Liver (tissue), 9 donors: ENCODE results near the gene RASGRF1. TPM values are rescaled to one million over a fixed set of nuclear protein-coding genes. Genes with fewer than 3 reads are reported as not detected.

Experiments used
- DNase-seq: peaks from one replicate; pipeline ENCODE4 v3.0.0-alpha.2; 2017; ENCODE audit warnings: low spot score
- H3K27ac ChIP-seq, 2 donors: one replicate each; pipeline ENCODE4 v1.7.0; 2013; ENCODE audit warnings: inconsistent platforms in 2 of 2, low read length in 2 of 2, control low read depth in 1 of 2, low read depth in 1 of 2, mild to moderate bottlenecking in 1 of 2
- H3K27me3 ChIP-seq, 4 donors: one replicate each; pipeline versions ENCODE4 v1.6.1 to v1.7.0; 2013; ENCODE audit warnings: low read length in 3 of 4, inconsistent platforms in 1 of 4, mild to moderate bottlenecking in 1 of 4, moderate library complexity in 1 of 4; ENCODE audit not compliant: control insufficient read depth in 4 of 4, insufficient read depth in 4 of 4
- H3K36me3 ChIP-seq, 4 donors: one replicate each; pipeline versions ENCODE4 v1.6.1 to v1.7.0; 2013; ENCODE audit warnings: low read length in 3 of 4, mild to moderate bottlenecking in 3 of 4, low read depth in 1 of 4, moderate library complexity in 1 of 4; ENCODE audit not compliant: control insufficient read depth in 4 of 4, insufficient read depth in 3 of 4
- H3K4me1 ChIP-seq, 4 donors: one replicate each; pipeline versions ENCODE4 v1.6.1 to v1.7.0; 2013; ENCODE audit warnings: low read length in 3 of 4, mild to moderate bottlenecking in 3 of 4, moderate library complexity in 1 of 4; ENCODE audit not compliant: control insufficient read depth in 4 of 4, insufficient read depth in 4 of 4
- H3K4me3 ChIP-seq, 3 donors: one replicate each; pipeline versions ENCODE4 v1.6.1 to v1.7.0; 2013; ENCODE audit warnings: low read length in 3 of 3, control low read depth in 1 of 3, low read depth in 1 of 3, mild to moderate bottlenecking in 1 of 3
- H3K9ac ChIP-seq, 2 donors: one replicate each; pipeline ENCODE4 v1.7.0; 2013; ENCODE audit warnings: low read length in 2 of 2, mild to moderate bottlenecking in 2 of 2, moderate library complexity in 2 of 2, control low read depth in 1 of 2, low read depth in 1 of 2
- H3K9me3 ChIP-seq, 4 donors: one replicate each; pipeline versions ENCODE4 v1.6.1 to v1.7.0; 2013; ENCODE audit warnings: low read length in 3 of 4; ENCODE audit not compliant: control insufficient read depth in 4 of 4
- ATF3 ChIP-seq: IDR thresholded peaks from 2 replicates; pipeline ENCODE4 v1.6.1; 2016; ENCODE audit warnings: antibody characterized with exemption
- CTCF ChIP-seq: fragments of 150-350 bp; IDR thresholded peaks from 2 replicates; pipeline ENCODE4 v1.5.1; 2017; ENCODE audit warnings: improper control_type of control experiment, low read depth, low read length; ENCODE audit not compliant: missing input control
- EGR1 ChIP-seq, 2 donors: IDR thresholded peaks; 2 replicates each; pipeline ENCODE4 v1.6.1; 2016 to 2018; ENCODE audit warnings: antibody characterized with exemption in 2 of 2, low read depth in 2 of 2
- FOXA1 ChIP-seq: IDR thresholded peaks from 2 replicates; pipeline ENCODE4 v1.6.1; 2016; ENCODE audit warnings: antibody characterized with exemption
- FOXA2 ChIP-seq: IDR thresholded peaks from 2 replicates; pipeline ENCODE4 v1.6.1; 2016; ENCODE audit warnings: antibody characterized with exemption
- GABPA ChIP-seq, 2 donors: IDR thresholded peaks in 1 of 2; conservative IDR thresholded peaks in 1 of 2; 2 replicates each; pipeline ENCODE4 v1.6.1; 2016; ENCODE audit warnings: antibody characterized with exemption in 2 of 2, mild to moderate bottlenecking in 1 of 2, moderate library complexity in 1 of 2
- HNF4A ChIP-seq, 2 donors: conservative IDR thresholded peaks; 2 replicates each; pipeline ENCODE4 v1.6.1; 2016; ENCODE audit warnings: antibody characterized with exemption in 2 of 2, mild to moderate bottlenecking in 2 of 2
- HNF4G ChIP-seq: IDR thresholded peaks from 2 replicates; pipeline ENCODE4 v1.6.1; 2016; ENCODE audit warnings: antibody characterized with exemption
- JUND ChIP-seq, 2 donors: IDR thresholded peaks; 2 replicates each; pipeline ENCODE4 v1.6.1; 2016; ENCODE audit warnings: antibody characterized with exemption in 2 of 2
- MAX ChIP-seq: IDR thresholded peaks from 2 replicates; pipeline ENCODE4 v1.6.1; 2016; ENCODE audit warnings: antibody characterized with exemption
- NR2F2 ChIP-seq: IDR thresholded peaks from 2 replicates; pipeline ENCODE4 v1.6.1; 2016; ENCODE audit warnings: antibody characterized with exemption
- RAD21 ChIP-seq, 2 donors: IDR thresholded peaks; 2 replicates each; pipeline ENCODE4 v1.6.1; 2016; ENCODE audit warnings: antibody characterized with exemption in 2 of 2, mild to moderate bottlenecking in 2 of 2
- REST ChIP-seq: IDR thresholded peaks from 2 replicates; pipeline ENCODE4 v1.6.1; 2016; ENCODE audit warnings: antibody characterized with exemption, mild to moderate bottlenecking
- RXRA ChIP-seq, 2 donors: IDR thresholded peaks; 2 replicates each; pipeline ENCODE4 v1.6.1; 2017 to 2018; ENCODE audit warnings: antibody characterized with exemption in 2 of 2, mild to moderate bottlenecking in 1 of 2
- SP1 ChIP-seq: IDR thresholded peaks from 2 replicates; pipeline ENCODE4 v1.6.1; 2018; ENCODE audit warnings: antibody characterized with exemption, mild to moderate bottlenecking
- TAF1 ChIP-seq: conservative IDR thresholded peaks from 2 replicates; pipeline ENCODE4 v1.6.1; 2016; ENCODE audit warnings: antibody characterized with exemption, mild to moderate bottlenecking
- YY1 ChIP-seq: IDR thresholded peaks from 2 replicates; pipeline ENCODE4 v1.6.1; 2016; ENCODE audit warnings: antibody characterized with exemption, mild to moderate bottlenecking
- ZBTB33 ChIP-seq: IDR thresholded peaks from 2 replicates; pipeline ENCODE4 v1.6.1; 2016; ENCODE audit warnings: antibody characterized with exemption
- WGBS: extraction: QIAGEN DNeasy Blood & Tissue Kit; methylation state at CpG from one replicate; pipeline ENCODE4 v1.1.7; 2013; 5-methylcytosine and 5-hydroxymethylcytosine counted together
- polyA plus RNA-seq, 2 donors: library from polyadenylated mRNA; stranded (reverse) in 1 of 2; unstranded in 1 of 2; fragments of 200-250 nt in 1 of 2; fragments of >200 nt in 1 of 2; fragmentation: Nextera tagmentation in 1 of 2; extraction: Ambion mirVana in 1 of 2; gene quantifications; one replicate each; pipeline versions ENCODE4 v1.2.1 to v1.2.3, GENCODE V29; 2013 to 2015
- total RNA-seq, 2 donors: library from RNA; depleted of rRNA; stranded (reverse); fragments of >200 nt; gene quantifications; one replicate each; pipeline ENCODE4 v1.2.3, GENCODE V29; 2014
- donor health status: healthy.
- donor health status: healthy.
- donor health status: healthy.
- donor health status: healthy.
- donor health status: healthy.

Gene RASGRF1
- total and polyA plus RNA-seq, 4 donors: 0.28 TPM; not detected in 3

- DNase-seq: no peak
- Histone ChIP-seq H3K27me3 (no peaks in the 10 kb centered on the region), H3K9ac (no peak overlapping the region), H3K9me3 (no peaks in the 10 kb centered on the region), H3K4me3 (no peak overlapping the region), H3K4me1 (no peaks in the 10 kb centered on the region), H3K36me3 (no peaks in the 10 kb centered on the region), H3K27ac (no peak overlapping the region)
- TF ChIP-seq YY1 (no peak), GABPA (IDR thresholded peaks at IDR 0.05 in 1 of 2, conservative IDR thresholded peaks at IDR 0.05 in 1 of 2) (no peak), ATF3 (no peak), TAF1 (no peak), RAD21 (IDR thresholded peaks at IDR 0.05) (no peak), CTCF (no peak), FOXA1 (no peak), ZBTB33 (no peak), MAX (no peak), EGR1 (IDR thresholded peaks at IDR 0.05; ENCODE audit: low read depth in 2 of 2) (no peak), SP1 (no peak), HNF4G (no peak), JUND (IDR thresholded peaks at IDR 0.05) (no peak), NR2F2 (no peak), FOXA2 (no peak), RXRA (IDR thresholded peaks at IDR 0.05) (no peak), REST (no peak), HNF4A (conservative IDR thresholded peaks at IDR 0.05) (no peak)
- 91% methylated on average over 5 of the region's 5 CpGs for whole genome bisulfite sequencing
These were observed 31.8 kb upstream of the RASGRF1 start for GRCh38 chr15:79122391-79122790.

- H3K27ac ChIP-seq: no peak overlapping the region
- 93% methylated on average over 7 of the region's 7 CpGs for WGBS
These were observed 31.0 kb upstream of the RASGRF1 start for GRCh38 chr15:79121571-79121970.

More at GRCh38 chr15:79121571-79121970, 31.0 kb upstream of the RASGRF1 start:
- Histone ChIP-seq H3K9me3 (no peaks in the 10 kb centered on the region), H3K36me3 (no peaks in the 10 kb centered on the region), H3K4me1 (no peaks in the 10 kb centered on the region), H3K27me3 (no peaks in the 10 kb centered on the region), H3K4me3 (no peak overlapping the region), H3K9ac (no peak overlapping the region)
- no peak for TF ChIP-seq GABPA (IDR thresholded peaks at IDR 0.05 in 1 of 2, conservative IDR thresholded peaks at IDR 0.05 in 1 of 2)
- no peak for DNase-seq
